ENCODE data around the gene UNC5A. TPM values are rescaled to one million over a fixed set of nuclear protein-coding genes. Genes with fewer than 3 reads are reported as not detected.
A peak's percentile ranks its signal among the peaks of the same experiment; 100 is the strongest.

Gene UNC5A
- total RNA-seq, result 0.26 and 0.63 TPM in 2 replicates

DNA sequence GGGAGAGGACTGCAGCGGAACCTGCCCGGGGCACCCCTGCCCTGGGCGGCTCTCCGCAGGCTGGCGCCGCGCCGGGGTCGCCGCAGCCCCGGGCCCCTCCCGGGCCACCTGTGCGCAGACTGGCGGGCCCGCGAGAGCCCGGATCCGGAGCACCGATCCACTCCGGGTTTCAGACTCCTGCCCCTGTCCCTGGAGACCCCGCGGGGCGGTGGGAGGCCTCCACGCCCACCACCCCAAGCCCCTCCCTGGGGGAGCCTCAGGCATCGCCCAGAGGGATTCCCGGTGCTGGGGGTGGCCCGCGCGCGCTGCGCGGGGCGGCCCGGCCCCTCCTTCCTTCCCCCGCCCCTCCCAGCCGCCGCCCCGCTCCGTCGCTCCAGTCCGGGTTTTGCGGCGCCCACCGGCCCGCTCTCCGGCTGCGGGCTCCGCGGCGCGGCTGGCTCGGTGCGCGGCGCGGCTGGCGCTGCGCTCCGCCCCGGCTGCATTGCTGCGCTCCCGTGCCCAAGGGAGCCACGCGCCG, at the start of gene UNC5A:
TSS of gene UNC5A (plus strand) at position 479 of the 517 bp plus-strand sequence. CDS start 192 bp downstream, outside the sequence.
- DNase-seq (ENCODE audit: low read depth in 2 of 2), result peak; percentile 9 to 68

DNA sequence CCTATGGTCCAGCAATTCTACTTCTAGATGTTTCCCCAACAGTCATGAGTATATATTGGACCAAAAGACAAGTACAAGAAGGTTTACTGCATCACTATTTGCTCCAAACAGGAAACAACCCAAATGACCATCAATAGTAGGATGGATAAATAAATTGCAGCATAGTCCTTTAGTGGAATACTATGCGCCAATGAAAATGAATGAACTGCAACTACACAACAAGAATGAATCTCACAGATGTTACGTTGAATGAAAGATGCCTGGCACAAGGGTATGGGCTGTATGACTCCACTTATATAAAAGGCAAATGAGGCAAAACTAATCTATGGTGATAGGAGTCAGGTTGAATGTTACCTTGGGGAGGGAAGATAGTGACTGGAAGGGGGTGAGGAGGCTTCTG, 48.6 kb upstream of the UNC5A start:
- no peak for DNase-seq (ENCODE audit: low read depth in 2 of 2)

DNA sequence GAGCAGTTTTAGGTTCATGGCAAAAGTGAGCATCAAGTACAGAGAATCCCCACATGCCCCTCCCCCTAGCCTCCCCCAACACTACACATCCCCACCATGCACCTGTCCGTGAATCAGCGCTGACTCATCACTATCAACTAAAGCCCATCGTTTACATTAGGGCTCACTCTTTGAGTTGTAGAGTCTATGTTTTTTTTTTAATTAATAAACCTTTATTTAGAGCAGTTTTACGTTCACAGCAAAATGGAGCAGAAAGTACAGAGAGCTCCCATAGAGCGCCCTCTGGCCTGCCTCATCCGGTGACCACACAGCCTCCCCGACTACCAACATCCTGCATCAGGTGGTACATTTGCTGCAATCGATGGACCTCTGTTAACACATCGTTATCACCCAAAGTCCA, 47.9 kb upstream of the UNC5A start:
- no peak for DNase-seq (ENCODE audit: low read depth in 2 of 2)

DNA sequence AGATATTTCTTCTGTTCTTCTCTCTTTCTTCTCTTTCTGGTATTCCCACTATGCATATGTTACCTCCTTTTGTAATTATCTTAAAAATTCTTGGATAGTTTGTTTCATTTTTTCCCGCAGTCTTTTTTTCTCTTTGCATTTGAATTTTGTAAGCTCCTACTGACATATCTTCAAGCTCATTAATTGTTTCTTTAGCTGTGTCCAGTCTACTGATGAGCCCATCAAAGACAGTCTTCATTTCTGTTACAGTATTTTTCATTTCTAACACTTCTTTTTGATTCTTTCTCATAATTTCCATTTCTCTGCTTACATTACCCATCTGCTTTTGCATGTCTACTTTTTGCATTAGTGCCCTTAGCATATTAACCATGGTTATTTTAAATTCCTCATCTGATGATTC, 44.7 kb upstream of the UNC5A start:
- DNase-seq (ENCODE audit: low read depth in 2 of 2), result no peak

DNA sequence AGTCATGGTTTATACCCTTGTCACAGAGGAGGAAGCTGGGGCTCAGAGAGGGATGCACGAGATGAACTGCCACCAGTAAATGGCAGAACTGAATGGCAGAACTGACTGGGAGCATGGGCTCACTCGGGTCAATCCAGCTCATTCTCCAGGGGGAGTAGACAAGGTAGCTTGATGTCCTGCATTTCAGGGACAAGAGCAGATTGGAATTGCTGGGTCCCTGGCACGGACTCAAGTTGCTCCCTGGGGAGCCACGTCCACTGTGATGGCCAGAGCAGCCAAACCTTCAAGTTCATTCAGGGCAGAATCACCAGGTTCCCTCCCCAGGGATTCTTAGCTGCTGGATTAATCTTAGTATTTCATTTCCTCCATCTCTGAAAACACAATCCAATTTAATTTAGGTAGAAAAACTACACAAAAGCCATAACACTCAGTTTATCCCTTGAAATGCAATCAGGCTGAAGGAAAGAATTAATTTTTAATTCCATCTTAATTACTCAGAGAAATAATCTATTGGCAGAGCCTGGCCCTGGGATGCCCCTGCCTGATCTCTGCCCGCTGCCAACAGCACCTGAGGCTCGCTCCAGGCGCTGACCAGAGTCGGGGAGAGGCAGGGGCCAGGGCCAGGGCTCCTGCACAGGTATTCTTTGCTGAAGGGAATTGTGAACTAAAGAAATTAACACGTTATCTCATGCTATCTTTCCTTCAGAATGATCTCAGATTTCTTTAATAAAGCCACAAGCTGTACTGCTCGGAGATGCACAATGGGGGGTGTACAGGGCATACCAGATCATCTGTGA, 42.0 kb upstream of the UNC5A start:
- DNase-seq (ENCODE audit: low read depth in 2 of 2), result no peak

- DNase-seq (ENCODE audit: low read depth in 2 of 2), result no peak
Measured at GRCh38 chr5:176769911-176770310, 40.4 kb upstream of the UNC5A start.

- DNase-seq (ENCODE audit: low read depth in 2 of 2), result no peak
Measured at GRCh38 chr5:176770431-176770830, 39.9 kb upstream of the UNC5A start.

GRCh38 chr5:176771102-176771845, 39.1 kb upstream of the UNC5A start:
- no peak for DNase-seq (ENCODE audit: low read depth in 2 of 2)

DNA sequence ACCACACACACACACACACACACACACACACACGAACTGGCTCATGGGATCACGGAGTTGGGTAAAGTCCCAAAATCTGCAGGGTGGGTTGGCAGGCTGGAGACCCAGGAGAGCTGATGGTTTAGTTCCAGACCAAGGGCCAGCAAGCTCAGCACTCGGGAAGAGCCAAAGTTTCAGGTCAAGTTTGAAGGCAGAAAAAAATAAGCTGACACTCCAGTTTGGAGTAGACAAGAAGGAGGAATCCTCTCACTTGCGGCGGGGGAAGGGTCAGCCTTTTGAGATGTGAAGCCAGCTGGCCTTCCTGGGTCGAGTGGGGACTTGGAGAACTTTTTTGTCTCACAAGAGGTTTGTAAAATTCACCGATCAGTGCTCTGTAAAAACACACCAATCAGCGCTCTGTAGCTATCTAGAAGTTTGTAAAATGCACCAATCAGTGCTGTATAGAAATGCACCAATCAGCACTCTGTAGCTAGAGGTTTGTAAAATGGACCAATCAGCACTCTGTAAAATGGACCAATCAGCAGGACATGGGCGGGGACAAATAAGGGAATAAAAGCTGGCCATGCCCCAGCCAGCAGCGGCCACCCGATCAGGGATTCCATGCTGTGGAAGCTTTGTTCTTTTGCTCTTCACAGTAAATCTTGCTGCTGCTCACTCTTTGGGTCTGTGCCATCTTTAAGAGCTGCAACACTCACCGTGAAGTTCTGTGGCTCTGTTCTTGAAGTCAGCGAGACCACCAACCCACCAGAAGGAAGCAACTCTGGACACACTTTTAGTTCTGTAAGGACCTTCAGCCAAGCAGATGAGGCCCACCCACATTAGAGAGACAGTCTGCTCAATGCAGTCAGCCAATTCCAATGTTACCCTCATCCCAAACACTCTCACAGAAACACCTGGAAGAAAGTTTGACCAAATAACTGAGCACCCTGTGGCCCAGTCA, 37.8 kb upstream of the UNC5A start:
- no peak for DNase-seq (ENCODE audit: low read depth in 2 of 2)

- no peak for DNase-seq (ENCODE audit: low read depth in 2 of 2)
Measured at GRCh38 chr5:176773408-176774035, 36.8 kb upstream of the UNC5A start.

DNA sequence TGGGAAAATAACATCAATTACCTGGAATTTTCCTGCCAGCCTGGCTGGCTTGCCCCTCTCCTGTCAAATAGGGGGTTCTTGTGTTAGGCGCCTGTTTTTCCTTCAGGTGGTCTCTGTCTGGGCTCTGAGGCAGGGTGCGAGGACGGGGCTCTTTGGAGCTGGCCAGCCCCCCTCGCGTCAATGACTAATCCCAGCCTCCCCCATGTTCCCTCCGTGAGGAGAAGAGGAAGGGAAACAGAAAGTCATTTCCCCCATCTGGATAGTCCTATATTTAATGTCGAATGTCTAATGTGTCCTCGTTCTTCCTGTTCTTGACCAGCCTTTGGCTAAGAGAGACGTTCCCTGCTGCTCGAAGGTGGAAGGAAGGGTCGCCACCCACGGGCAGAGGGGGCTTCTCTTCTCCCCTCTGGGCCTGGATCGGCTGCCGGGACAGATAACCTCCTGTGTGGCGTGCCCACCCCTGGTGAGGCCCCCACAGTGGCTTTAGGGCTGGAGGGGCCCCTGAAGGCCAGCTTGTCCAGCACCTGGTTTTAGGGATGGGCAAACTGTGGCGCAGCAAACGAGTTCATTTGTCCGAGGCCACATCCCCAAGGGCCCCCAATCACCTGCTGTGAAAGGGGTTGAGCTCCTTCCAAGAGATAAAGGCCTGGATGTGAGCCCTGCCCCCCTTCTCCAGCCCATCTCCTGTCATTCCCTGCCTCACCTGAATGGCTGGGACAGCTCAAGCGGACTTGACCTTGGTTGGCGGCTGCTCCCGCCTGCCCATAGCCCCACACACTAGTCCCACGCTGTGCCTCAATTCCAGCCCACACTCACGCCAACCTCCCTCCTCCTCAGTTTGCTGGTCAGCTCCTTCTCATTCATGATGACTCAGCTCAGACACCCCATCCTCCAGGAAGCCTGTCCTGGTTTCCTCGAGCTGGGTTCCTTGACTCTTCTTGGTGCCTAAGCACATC, 35.9 kb upstream of the UNC5A start:
- DNase-seq (ENCODE audit: low read depth in 2 of 2), result peak in 1 of 2 donors; percentile 16

DNA sequence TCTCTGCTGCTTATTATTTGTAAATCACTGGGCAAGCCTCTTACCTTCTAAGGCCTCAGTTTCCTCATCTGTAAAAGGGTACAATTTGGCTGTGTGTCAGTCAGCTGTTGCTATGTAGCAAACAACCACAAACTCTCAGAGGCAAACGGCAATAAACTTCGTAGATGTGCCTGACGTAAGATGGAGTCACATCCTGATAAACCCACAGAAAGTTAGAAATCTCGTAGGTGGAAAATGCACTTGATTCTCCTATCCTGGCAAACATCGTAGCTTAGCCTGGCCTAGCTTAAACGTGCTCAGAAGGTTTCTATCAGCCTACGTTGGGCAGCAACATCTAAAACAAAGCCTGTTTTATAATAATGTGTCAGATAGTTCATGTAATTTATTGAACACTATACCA, 35.0 kb upstream of the UNC5A start:
- no peak for DNase-seq (ENCODE audit: low read depth in 2 of 2)

- DNase-seq (ENCODE audit: low read depth in 2 of 2), result no peak
Measured at GRCh38 chr5:176776141-176776865, 34.1 kb upstream of the UNC5A start.

- no peak for DNase-seq (ENCODE audit: low read depth in 2 of 2)
Measured at GRCh38 chr5:176776916-176777315, 33.4 kb upstream of the UNC5A start.

- DNase-seq (ENCODE audit: low read depth in 2 of 2), result no peak
Measured at GRCh38 chr5:176778921-176779465, 31.4 kb upstream of the UNC5A start.

- no peak for DNase-seq (ENCODE audit: low read depth in 2 of 2)
Measured at GRCh38 chr5:176779537-176779936, 30.8 kb upstream of the UNC5A start.

- DNase-seq (ENCODE audit: low read depth in 2 of 2), result no peak
Measured at GRCh38 chr5:176780176-176781053, 29.9 kb upstream of the UNC5A start.

DNA sequence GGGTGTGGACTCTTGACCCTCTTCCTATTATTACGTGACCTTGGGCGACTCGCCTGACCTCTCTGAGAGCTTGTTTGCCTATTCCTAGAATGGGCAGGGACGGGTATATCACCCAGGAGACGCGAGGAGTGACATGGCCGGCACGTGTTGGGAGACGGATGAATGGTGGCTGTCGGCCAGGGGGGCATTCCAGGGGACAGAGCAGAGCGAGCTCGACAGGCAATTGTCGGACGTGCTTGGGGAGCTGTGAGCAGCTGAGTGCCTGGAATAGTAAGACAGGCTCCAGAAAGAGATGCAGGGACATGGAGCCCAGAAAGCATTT, 29.3 kb upstream of the UNC5A start:
- DNase-seq (ENCODE audit: low read depth in 2 of 2), result peak; percentile 17 to 45

All from dermis microvascular lymphatic vessel endothelial cell (primary cell).